ENCODE measurements around the gene ERH.

ERH gene

GRCh38 chr14:69430306-69430939 lies 32.3 kb upstream of the ERH start:
- CTCF ChIA-PET = interaction anchor here (1.1 kb wide), 1 partner anchor 11 kb away, joined by 3 read pairs; no protein-coding TSS in a partner anchor
- POLR2A ChIA-PET = no interaction called here

GRCh38 chr14:69429643-69430042 lies 31.5 kb upstream of the ERH start:
- TF ChIP-seq FOXA1 (IDR thresholded peaks at IDR 0.05) (no peak), L3MBTL2 (conservative IDR thresholded peaks at IDR 0.05) (no peak), SUZ12 (IDR thresholded peaks at IDR 0.05) (no peak), ELF4 (IDR thresholded peaks at IDR 0.05) (no peak), PKNOX1 (IDR thresholded peaks at IDR 0.05) (no peak), CTBP1 (IDR thresholded peaks at IDR 0.05; ENCODE audit: borderline replicate concordance) (no peak), NFRKB (IDR thresholded peaks at IDR 0.05) (no peak), FOXK2 (IDR thresholded peaks at IDR 0.05) (no peak), ZNF384 (IDR thresholded peaks at IDR 0.05) (no peak), FOXM1 (IDR thresholded peaks at IDR 0.05; ENCODE audit: borderline replicate concordance) (no peak), TARDBP (IDR thresholded peaks at IDR 0.05) (no peak), LEF1 (IDR thresholded peaks at IDR 0.05; ENCODE audit: borderline replicate concordance) (no peak), ARNT (IDR thresholded peaks at IDR 0.05) (no peak), HDGF (IDR thresholded peaks at IDR 0.05; ENCODE audit: borderline replicate concordance) (no peak), SP1 (IDR thresholded peaks at IDR 0.05) (no peak), BHLHE40 (IDR thresholded peaks at IDR 0.05; ENCODE audit: borderline replicate concordance) (no peak)
- no peak for DNase-seq (ENCODE audit: extremely low spot score)
- CTCF ChIA-PET = no interaction called here
- POLR2A ChIA-PET = no interaction called here

More at GRCh38 chr14:69430306-69430939, 32.3 kb upstream of the ERH start:
- no peak for DNase-seq (ENCODE audit: extremely low spot score)
- no peak for TF ChIP-seq TARDBP (IDR thresholded peaks at IDR 0.05)
- no peak for TF ChIP-seq ARNT (IDR thresholded peaks at IDR 0.05)
- TF ChIP-seq CTBP1 (IDR thresholded peaks at IDR 0.05; ENCODE audit: borderline replicate concordance) = no peak
- TF ChIP-seq ELF4 (IDR thresholded peaks at IDR 0.05) = no peak
- no peak for TF ChIP-seq SUZ12 (IDR thresholded peaks at IDR 0.05)
- TF ChIP-seq ZNF384 (IDR thresholded peaks at IDR 0.05) = no peak
- no peak for TF ChIP-seq HDGF (IDR thresholded peaks at IDR 0.05; ENCODE audit: borderline replicate concordance)
- TF ChIP-seq NFRKB (IDR thresholded peaks at IDR 0.05) = no peak

- DNase-seq (ENCODE audit: extremely low spot score) = no peak
- no peak for TF ChIP-seq LEF1 (IDR thresholded peaks at IDR 0.05; ENCODE audit: borderline replicate concordance)
- TF ChIP-seq ELF4 (IDR thresholded peaks at IDR 0.05) = no peak
- TF ChIP-seq SUZ12 (IDR thresholded peaks at IDR 0.05) = no peak
- TF ChIP-seq FOXM1 (IDR thresholded peaks at IDR 0.05; ENCODE audit: borderline replicate concordance) = no peak
- TF ChIP-seq ZNF384 (IDR thresholded peaks at IDR 0.05) = no peak
- TF ChIP-seq NFRKB (IDR thresholded peaks at IDR 0.05) = no peak
- TF ChIP-seq HDGF (IDR thresholded peaks at IDR 0.05; ENCODE audit: borderline replicate concordance) = no peak
- no peak for TF ChIP-seq FOXA1 (IDR thresholded peaks at IDR 0.05)
- TF ChIP-seq PKNOX1 (IDR thresholded peaks at IDR 0.05) = no peak
- no peak for TF ChIP-seq BHLHE40 (IDR thresholded peaks at IDR 0.05; ENCODE audit: borderline replicate concordance)
- no peak for TF ChIP-seq SP1 (IDR thresholded peaks at IDR 0.05)
- TF ChIP-seq TARDBP (IDR thresholded peaks at IDR 0.05) = no peak
- no peak for TF ChIP-seq CTBP1 (IDR thresholded peaks at IDR 0.05; ENCODE audit: borderline replicate concordance)
- TF ChIP-seq FOXK2 (IDR thresholded peaks at IDR 0.05) = no peak
- TF ChIP-seq ARNT (IDR thresholded peaks at IDR 0.05) = no peak
- no peak for TF ChIP-seq L3MBTL2 (conservative IDR thresholded peaks at IDR 0.05)
- ChIA-PET POLR2A (no interaction called here), CTCF (interaction anchor here (0.7 kb wide), 1 partner anchor 1042 kb away, joined by 8 read pairs; no protein-coding TSS in a partner anchor)
Observed at GRCh38 chr14:69428289-69428998, 30.3 kb upstream of the ERH start.

GRCh38 chr14:69427596-69427995 lies 29.5 kb upstream of the ERH start:
- CTCF ChIA-PET = no interaction called here
- DNase-seq (ENCODE audit: extremely low spot score) = no peak
- POLR2A ChIA-PET = no interaction called here
- no peak for TF ChIP-seq FOXK2 (IDR thresholded peaks at IDR 0.05)
- no peak for TF ChIP-seq LEF1 (IDR thresholded peaks at IDR 0.05; ENCODE audit: borderline replicate concordance)
- TF ChIP-seq FOXA1 (IDR thresholded peaks at IDR 0.05) = no peak
- TF ChIP-seq FOXM1 (IDR thresholded peaks at IDR 0.05; ENCODE audit: borderline replicate concordance) = no peak
- no peak for TF ChIP-seq TARDBP (IDR thresholded peaks at IDR 0.05)
- no peak for TF ChIP-seq SUZ12 (IDR thresholded peaks at IDR 0.05)
- no peak for TF ChIP-seq ZNF384 (IDR thresholded peaks at IDR 0.05)
- no peak for TF ChIP-seq CTBP1 (IDR thresholded peaks at IDR 0.05; ENCODE audit: borderline replicate concordance)
- TF ChIP-seq HDGF (IDR thresholded peaks at IDR 0.05; ENCODE audit: borderline replicate concordance) = no peak
- TF ChIP-seq NFRKB (IDR thresholded peaks at IDR 0.05) = no peak
- TF ChIP-seq L3MBTL2 (conservative IDR thresholded peaks at IDR 0.05) = no peak
- TF ChIP-seq ELF4 (IDR thresholded peaks at IDR 0.05) = no peak
- TF ChIP-seq PKNOX1 (IDR thresholded peaks at IDR 0.05) = no peak
- TF ChIP-seq BHLHE40 (IDR thresholded peaks at IDR 0.05; ENCODE audit: borderline replicate concordance) = no peak
- no peak for TF ChIP-seq ARNT (IDR thresholded peaks at IDR 0.05)
- no peak for TF ChIP-seq SP1 (IDR thresholded peaks at IDR 0.05)

- DNase-seq (ENCODE audit: extremely low spot score) = no peak
- no peak for TF ChIP-seq SP1 (IDR thresholded peaks at IDR 0.05)
- no peak for TF ChIP-seq BHLHE40 (IDR thresholded peaks at IDR 0.05; ENCODE audit: borderline replicate concordance)
- no peak for TF ChIP-seq TARDBP (IDR thresholded peaks at IDR 0.05)
- no peak for TF ChIP-seq NFRKB (IDR thresholded peaks at IDR 0.05)
- no peak for TF ChIP-seq ELF4 (IDR thresholded peaks at IDR 0.05)
- no peak for TF ChIP-seq CTBP1 (IDR thresholded peaks at IDR 0.05; ENCODE audit: borderline replicate concordance)
- no peak for TF ChIP-seq SUZ12 (IDR thresholded peaks at IDR 0.05)
- no peak for TF ChIP-seq FOXM1 (IDR thresholded peaks at IDR 0.05; ENCODE audit: borderline replicate concordance)
- TF ChIP-seq PKNOX1 (IDR thresholded peaks at IDR 0.05) = no peak
- TF ChIP-seq LEF1 (IDR thresholded peaks at IDR 0.05; ENCODE audit: borderline replicate concordance) = no peak
- no peak for TF ChIP-seq FOXK2 (IDR thresholded peaks at IDR 0.05)
- no peak for TF ChIP-seq FOXA1 (IDR thresholded peaks at IDR 0.05)
- TF ChIP-seq L3MBTL2 (conservative IDR thresholded peaks at IDR 0.05) = no peak
- no peak for TF ChIP-seq ARNT (IDR thresholded peaks at IDR 0.05)
- no peak for TF ChIP-seq HDGF (IDR thresholded peaks at IDR 0.05; ENCODE audit: borderline replicate concordance)
- no peak for TF ChIP-seq ZNF384 (IDR thresholded peaks at IDR 0.05)
- POLR2A ChIA-PET = no interaction called here
- CTCF ChIA-PET = interaction anchor here (0.6 kb wide), 1 partner anchor 116 kb away, joined by 3 read pairs; no protein-coding TSS in a partner anchor
Observed at GRCh38 chr14:69424149-69424923, 26.2 kb upstream of the ERH start.

Data from HEK293T (cell line).